Pulmonary artery endothelial cell (primary cell): ENCODE results near the gene ASPSCR1. TPM values are rescaled to one million over a fixed set of nuclear protein-coding genes. Genes with fewer than 3 reads are reported as not detected.

ENCODE experiments used
- DNase-seq: peaks from one replicate; pipeline ENCODE4 v3.0.0-alpha.2; 2011; ENCODE audit warnings: low read depth, low spot score
- total RNA-seq: library from RNA; depleted of rRNA; stranded (reverse); fragments of >200 nt; gene quantifications from 2 replicates; pipeline ENCODE4 v1.2.3, GENCODE V29; 2014

The ASPSCR1 gene
- total RNA-seq, 1 donor from 2014 or later = 25.5 TPM

GRCh38 chr17:82054351-82055022 lies 77.1 kb downstream of the ASPSCR1 start:
- DNase-seq = no peak

DNA sequence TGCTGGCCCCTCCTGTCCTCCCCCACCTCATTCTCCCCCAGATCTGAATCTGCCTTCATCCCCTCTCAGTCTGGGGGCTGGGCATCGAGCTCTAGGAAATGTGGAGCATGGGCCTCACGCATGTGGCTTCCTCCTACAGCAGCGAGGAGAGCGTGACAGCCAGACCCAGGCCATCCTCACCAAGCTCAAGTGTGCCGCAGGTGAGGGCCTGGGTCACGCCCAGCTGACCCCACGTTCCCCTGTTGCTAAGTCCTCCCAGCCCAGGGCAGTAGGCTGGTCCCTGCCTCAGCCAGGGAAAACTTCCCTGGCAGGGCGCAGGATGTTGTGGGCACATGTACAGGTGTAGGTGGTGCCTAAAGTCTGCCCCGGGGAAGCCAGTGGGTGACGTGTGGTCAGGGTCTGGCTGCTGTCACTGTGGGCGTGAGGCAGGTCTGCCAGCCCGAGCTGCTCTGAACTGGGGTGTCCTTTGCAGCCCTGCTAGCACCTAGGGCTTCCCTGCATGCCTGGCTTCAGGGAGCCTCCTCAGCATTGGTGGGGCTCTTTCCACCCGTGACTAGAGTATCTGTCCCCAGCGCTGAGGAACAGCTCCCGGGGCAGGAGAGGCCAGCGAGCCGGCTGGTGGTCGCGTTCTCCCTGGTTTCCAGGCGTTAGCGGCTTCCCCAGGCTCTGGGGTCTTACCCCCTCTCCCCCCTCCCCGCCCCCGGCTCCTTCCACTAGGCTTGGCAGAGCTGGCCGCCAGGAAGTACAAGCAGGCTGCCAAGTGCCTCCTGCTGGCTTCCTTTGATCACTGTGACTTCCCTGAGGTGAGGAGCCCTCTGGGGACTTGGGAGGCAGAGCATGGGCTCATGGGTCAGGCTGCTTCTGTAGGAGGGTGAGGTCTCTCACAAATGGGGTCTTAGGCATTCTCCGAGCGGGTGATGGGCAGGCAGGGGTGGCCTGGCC lies 77.9 kb downstream of the ASPSCR1 start:
- no peak for DNase-seq

DNA sequence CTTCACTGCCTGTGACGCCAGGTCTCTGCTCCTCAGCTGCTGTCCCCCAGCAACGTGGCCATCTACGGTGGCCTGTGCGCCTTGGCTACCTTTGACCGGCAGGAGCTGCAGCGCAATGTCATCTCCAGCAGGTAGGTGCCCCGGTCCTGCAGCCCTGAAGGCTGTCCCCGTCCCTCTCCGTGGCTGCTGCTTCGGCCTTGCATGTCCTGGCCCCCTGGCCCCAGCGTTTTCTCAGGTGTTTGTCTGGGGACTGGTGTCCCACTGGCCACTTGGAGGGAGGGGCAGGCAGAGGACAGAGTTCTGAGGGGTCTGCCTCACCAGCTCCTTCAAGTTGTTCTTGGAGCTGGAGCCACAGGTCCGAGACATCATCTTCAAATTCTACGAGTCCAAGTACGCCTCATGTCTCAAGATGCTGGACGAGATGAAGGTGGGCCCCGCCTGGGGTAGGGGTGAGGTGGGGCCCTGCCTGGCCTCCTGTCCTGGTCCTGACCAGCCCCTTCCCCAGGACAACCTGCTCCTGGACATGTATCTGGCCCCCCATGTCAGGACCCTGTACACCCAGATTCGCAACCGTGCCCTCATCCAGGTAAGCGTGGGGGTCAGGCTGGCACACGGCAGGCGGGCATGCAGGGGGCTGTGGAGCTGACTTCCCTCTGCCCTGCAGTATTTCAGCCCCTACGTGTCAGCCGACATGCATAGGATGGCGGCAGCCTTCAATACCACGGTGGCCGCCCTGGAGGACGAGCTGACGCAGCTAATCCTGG lies 78.7 kb downstream of the ASPSCR1 start:
- no peak for DNase-seq

- no peak for DNase-seq
Measured at GRCh38 chr17:82056729-82057621, 79.5 kb downstream of the ASPSCR1 start.

DNA sequence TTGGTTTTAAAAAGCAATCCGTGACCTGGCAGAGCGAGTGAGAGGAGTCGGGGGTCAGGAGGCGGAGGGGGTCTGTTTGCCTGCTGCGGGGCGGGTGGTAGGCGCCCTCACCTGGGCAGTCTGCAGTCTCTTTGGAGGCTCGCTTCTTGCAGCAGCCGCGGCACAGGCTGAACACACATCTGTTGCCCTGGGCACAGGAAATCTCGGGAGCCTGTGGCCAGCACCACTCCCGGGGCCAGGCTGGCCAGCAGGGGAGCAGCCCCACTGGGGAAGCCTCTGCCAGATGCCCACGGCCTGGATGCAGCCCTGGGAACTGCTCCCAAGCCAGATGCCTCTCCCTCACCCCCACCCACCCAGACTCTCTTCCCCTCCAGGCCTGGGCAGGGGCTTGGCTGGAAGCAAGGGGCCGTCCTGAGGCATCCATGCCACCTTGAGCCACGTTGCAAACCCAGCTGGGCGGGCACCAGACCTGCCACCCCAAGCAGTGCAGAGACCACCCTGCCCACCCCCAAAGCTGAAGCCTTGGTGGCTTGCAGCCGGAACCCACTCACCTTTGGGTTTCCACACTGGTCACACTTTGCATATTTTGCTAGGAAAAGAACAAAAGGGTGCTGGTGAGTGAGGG lies 80.9 kb downstream of the ASPSCR1 start:
- DNase-seq = no peak

- DNase-seq = no peak
Measured at GRCh38 chr17:82058855-82059249, 81.4 kb downstream of the ASPSCR1 start.

DNA sequence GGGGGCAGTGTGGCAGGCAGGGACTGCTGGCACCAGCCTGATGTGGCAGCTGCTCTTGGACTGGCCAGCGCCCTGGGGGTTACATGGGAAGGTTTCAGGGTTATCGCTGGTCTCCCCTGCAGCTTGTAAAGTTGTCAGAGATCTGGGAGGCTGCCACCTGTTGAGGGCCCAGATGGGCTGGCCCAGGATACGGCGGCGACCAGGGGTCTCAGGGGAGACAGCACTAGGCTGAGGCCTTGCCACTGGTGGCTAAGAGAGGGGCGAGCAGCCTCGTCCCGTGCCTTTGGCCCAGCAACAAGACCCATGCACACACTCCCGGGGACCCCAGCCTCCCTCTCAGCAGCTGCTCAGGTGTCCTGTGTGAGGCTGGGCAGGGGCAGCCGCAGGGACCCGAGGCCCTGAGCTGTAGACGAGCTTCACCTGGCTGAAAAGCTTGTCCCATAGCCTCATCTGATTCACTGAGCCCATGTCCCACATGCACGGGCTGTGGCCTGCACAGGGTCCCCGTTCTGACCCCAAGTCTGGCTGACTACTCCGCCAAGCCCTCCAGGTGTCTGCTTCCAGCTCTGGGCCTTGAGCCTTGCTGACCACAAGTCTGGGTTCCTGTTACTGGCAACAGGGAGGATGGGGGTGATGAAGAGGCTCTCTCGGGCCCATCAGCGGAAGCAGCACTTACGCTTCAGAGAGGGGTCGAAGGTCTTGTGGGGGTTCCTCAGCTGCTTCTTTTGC lies 82.0 kb downstream of the ASPSCR1 start:
- DNase-seq = no peak

DNA sequence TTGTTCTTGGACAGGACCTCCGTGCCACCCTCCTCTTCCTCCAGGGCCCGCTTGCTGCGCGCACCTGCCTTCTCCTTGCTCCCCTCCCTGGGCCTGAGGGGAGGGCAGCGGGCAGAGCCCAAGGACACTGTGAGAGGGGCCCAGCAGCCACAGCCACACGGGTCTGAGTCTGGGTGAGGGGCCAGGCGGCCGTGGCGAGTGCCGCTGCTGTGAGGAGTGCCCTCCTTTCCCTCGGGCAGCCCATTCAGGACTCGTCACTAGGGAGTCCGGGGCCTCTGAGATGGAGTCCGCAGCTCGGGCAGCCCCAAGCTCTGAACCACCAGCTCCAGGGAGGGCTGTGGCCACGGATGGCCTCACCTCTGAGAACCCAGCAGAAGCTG lies 82.6 kb downstream of the ASPSCR1 start:
- DNase-seq = no peak

DNA sequence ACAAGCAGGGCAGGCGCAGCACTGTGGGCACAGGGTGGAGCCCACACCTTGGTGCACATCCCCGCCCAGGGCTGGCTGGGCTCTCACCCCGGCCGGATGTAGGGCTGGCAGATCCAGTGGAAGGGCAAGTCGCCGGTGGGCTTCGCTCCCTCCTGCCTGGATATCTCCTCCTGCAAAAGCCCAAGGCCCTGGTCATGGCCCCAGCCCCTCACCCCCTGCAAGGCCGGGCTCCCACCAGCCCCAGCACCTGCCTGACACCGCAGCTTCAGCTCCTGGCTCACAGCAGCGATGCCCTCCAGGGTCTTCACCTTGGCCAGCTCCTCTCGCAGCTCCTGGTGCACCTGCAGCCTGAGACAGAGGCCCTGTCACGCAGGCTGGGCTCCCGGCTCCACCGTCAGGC lies 83.2 kb downstream of the ASPSCR1 start:
- DNase-seq = no peak

- DNase-seq = no peak
Measured at GRCh38 chr17:82061047-82061925, 83.9 kb downstream of the ASPSCR1 start.

DNA sequence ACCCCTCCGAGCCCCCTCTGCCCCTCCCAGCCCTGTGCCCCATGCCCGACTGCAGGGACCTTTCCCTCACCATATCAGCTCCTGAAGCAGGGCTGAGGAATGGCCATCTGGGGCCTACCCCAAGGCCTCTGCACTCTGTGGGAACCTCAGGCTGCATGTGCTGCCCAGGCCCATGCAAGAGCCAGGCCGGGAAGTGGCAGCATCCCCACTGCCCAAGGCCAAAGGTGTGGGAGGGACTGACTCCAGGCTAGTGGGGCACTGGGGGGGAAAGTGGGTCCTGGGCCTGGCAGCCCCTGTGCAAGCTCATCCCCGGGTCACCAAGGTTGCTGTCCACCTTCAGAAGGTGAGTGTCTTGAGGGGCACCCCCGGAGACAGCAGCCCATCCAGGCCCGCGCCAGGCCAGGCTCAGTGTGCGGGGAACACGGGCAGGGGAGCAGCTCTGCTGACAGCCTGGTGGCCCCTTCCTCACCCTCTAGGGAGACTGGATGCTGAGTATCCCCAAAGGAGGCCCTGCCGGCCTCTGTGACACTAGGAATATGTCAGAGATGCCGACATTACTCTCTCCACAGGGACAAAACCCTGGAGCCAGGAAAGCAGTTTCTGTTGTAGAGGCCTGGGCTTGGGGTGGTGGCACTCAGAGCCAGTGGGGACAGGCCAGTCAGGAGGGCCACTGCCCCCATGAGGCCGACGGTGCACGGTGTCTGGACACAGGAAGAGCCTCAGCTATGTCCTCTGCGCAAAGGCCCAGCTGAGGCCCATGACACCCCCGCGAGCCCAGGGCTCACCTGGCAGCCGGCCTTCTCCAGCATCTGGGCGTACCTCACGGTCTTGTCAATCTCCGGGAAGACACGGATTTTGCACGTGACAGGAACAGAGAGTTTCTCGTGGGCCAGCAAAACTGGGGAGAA lies 84.9 kb downstream of the ASPSCR1 start:
- DNase-seq = no peak

- DNase-seq = no peak
Measured at GRCh38 chr17:82062984-82063368, 85.5 kb downstream of the ASPSCR1 start.

GRCh38 chr17:82063424-82064415 lies 86.3 kb downstream of the ASPSCR1 start:
- DNase-seq = no peak

GRCh38 chr17:82064433-82065192 lies 87.2 kb downstream of the ASPSCR1 start:
- no peak for DNase-seq

DNA sequence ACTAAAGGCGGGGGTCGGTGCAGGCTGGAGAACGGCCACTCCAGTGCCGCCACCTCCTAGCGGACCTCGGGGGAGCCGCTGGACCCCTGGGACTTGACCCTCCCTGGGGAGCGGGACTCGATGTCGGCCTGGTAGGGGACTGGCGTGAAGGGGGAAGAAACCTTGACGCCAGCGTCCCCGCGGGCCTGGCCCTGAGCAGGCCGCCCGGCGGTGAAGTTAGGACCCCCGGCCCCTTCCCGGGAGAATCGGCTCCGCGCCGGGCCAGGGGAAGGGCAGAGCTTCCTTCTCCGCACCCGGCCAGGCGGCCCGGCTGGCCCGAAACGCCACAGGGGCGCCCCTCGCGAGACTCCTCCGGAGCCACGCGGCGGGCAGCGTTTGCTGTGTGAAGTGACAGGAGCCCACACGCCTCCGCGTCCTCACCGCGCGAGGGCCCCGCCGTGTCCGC lies 87.8 kb downstream of the ASPSCR1 start:
- no peak for DNase-seq
